GM21367 (cell line): ENCODE results near the gene LRTM1.

ENCODE experiments used
- ATAC-seq: cut with Tn5 transposase; IDR thresholded peaks from one replicate; pipeline ENCODE4 v1.9.1; 2021; ENCODE audit not compliant: unreplicated experiment

LRTM1 gene

GRCh38 chr3:54940971-54941370 lies 13.1 kb upstream of the LRTM1 start:
- no peak for ATAC-seq

- ATAC-seq: no peak
These were observed 11.9 kb upstream of the LRTM1 start for GRCh38 chr3:54939557-54940300.

GRCh38 chr3:54936561-54936960 lies 8.7 kb upstream of the LRTM1 start:
- ATAC-seq: no peak

GRCh38 chr3:54935869-54936268 lies 8.0 kb upstream of the LRTM1 start:
- no peak for ATAC-seq

- no peak for ATAC-seq
These were observed 4.7 kb upstream of the LRTM1 start for GRCh38 chr3:54932606-54933005.

- ATAC-seq: no peak
These were observed 3.3 kb upstream of the LRTM1 start for GRCh38 chr3:54931182-54931581.

- ATAC-seq: no peak
These were observed 9.3 kb downstream of the LRTM1 start for GRCh38 chr3:54918516-54918915.

GRCh38 chr3:54917862-54918261 lies 10.0 kb downstream of the LRTM1 start:
- no peak for ATAC-seq

- no peak for ATAC-seq
These were observed 10.7 kb downstream of the LRTM1 start for GRCh38 chr3:54917174-54917573.

GRCh38 chr3:54916732-54917131 lies 11.1 kb downstream of the LRTM1 start:
- ATAC-seq: no peak

GRCh38 chr3:54915976-54916375 lies 11.9 kb downstream of the LRTM1 start:
- ATAC-seq: no peak

- ATAC-seq: no peak
These were observed 12.7 kb downstream of the LRTM1 start for GRCh38 chr3:54915181-54915580.

- ATAC-seq: no peak
These were observed 13.7 kb downstream of the LRTM1 start for GRCh38 chr3:54914180-54914579.

GRCh38 chr3:54909191-54909590 lies 18.7 kb downstream of the LRTM1 start:
- no peak for ATAC-seq

GRCh38 chr3:54906763-54907162 lies 21.1 kb downstream of the LRTM1 start:
- no peak for ATAC-seq

GRCh38 chr3:54905920-54906319 lies 21.9 kb downstream of the LRTM1 start:
- ATAC-seq: no peak

- no peak for ATAC-seq
These were observed 22.5 kb downstream of the LRTM1 start for GRCh38 chr3:54905261-54905888.

- no peak for ATAC-seq
These were observed 25.8 kb downstream of the LRTM1 start for GRCh38 chr3:54901906-54902685.

GRCh38 chr3:54900838-54901591 lies 26.8 kb downstream of the LRTM1 start:
- ATAC-seq: no peak

GRCh38 chr3:54899273-54899672 lies 28.6 kb downstream of the LRTM1 start:
- no peak for ATAC-seq

- ATAC-seq: no peak
These were observed 30.7 kb downstream of the LRTM1 start for GRCh38 chr3:54897028-54897711.
